ENCODE measurements around the gene CHFR. TPM values are rescaled to one million over a fixed set of nuclear protein-coding genes. Genes with fewer than 3 reads are reported as not detected.
A peak's percentile ranks its signal among the peaks of the same experiment; 100 is the strongest.

CHFR gene
- total RNA-seq, 2 experiments from 2014 or later = 75.1 to 85.6 TPM

DNA sequence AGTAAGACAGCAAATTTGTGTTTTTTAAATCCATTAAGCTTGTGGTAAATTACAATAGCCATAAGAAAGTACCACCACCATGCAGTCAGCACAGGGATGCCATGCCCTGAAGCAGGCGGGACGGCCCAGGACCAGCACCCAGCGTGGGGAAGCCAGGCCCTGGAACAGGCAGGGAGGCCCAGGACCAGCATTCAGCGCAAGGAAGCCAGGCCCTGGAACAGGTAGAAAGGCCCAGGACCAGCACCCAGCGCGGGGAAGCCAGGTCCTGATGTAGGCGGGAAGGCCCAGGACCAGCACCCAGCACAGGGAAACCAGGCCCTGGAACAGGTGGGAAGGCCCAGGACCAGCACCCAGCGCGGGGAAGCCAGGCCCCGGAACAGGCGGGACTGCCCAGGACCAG lies 13.2 kb downstream of the CHFR start:
- Histone ChIP-seq H3K27me3 (ENCODE audit: control insufficient read depth in 1 of 2, insufficient read depth in 2 of 2, low read length in 2 of 2) (no peaks in the 10 kb centered on the region), H3K4me1 (ENCODE audit: insufficient read depth, low read length) (peaks cover 21% of the 10 kb centered on the region), H3K36me3 (ENCODE audit: insufficient read depth, low read length) (peaks cover 75% of the 10 kb centered on the region), H3K27ac (ENCODE audit: low read depth in 1 of 2, low read length in 2 of 2) (peak overlapping the region; percentile 34 to 57), H3K4me3 (ENCODE audit: low read length) (no peak overlapping the region), H3K9me3 (ENCODE audit: control insufficient read depth in 1 of 2, insufficient read depth in 1 of 2, low read length in 2 of 2) (no peaks in the 10 kb centered on the region)
- Mint-ChIP-seq H3K9me3 (no peaks in the 10 kb centered on the region), H3K4me3 (no peak overlapping the region), H3K27me3 (no peaks in the 10 kb centered on the region), H3K27ac (peak overlapping the region; percentile 93), H3K4me1 (ENCODE audit: low read depth) (peaks cover 34% of the 10 kb centered on the region), H3K36me3 (ENCODE audit: low read depth) (peaks cover 70% of the 10 kb centered on the region)
- CTCF ChIA-PET = no interaction called here
- ATAC-seq (ENCODE audit: poor library complexity) = no peak
- intact Hi-C loops (cut with DNase I, micrococcal nuclease) = loop anchor here in 1 of 2 experiments (5.0 kb wide), 1 partner anchor 42 kb away; no protein-coding TSS in a partner anchor
- DNase-seq = no peak
- POLR2A ChIA-PET = interaction anchor here (0.7 to 2.9 kb wide), 4 partner anchors 13 to 233 kb away, joined by 6 to 28 read pairs (median 10); partner anchors contain the start of genes CHFR and GOLGA3
- TF ChIP-seq, protein P1, sequence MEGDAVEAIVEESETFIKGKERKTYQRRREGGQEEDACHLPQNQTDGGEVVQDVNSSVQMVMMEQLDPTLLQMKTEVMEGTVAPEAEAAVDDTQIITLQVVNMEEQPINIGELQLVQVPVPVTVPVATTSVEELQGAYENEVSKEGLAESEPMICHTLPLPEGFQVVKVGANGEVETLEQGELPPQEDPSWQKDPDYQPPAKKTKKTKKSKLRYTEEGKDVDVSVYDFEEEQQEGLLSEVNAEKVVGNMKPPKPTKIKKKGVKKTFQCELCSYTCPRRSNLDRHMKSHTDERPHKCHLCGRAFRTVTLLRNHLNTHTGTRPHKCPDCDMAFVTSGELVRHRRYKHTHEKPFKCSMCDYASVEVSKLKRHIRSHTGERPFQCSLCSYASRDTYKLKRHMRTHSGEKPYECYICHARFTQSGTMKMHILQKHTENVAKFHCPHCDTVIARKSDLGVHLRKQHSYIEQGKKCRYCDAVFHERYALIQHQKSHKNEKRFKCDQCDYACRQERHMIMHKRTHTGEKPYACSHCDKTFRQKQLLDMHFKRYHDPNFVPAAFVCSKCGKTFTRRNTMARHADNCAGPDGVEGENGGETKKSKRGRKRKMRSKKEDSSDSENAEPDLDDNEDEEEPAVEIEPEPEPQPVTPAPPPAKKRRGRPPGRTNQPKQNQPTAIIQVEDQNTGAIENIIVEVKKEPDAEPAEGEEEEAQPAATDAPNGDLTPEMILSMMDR (IDR thresholded peaks at IDR 0.05) = no peak

DNA sequence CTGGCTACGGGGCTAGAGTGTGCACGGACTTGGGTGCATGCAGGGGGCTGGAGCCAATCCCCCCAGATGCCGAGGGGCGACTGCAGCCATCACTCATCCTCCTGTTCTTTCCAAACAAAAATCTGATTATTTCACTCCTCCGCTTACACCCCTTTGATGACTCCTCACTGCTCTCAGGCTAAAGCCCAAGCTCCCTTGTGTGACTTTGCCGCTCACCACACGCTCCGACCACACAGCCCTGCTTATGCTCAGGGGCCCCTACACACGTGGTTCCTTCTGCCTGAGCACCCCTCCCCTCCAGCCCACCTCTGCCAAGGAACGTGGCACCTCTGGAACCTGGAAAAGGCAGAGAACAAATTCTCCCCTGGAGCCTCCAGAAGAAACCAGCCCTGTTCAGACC lies 13.7 kb downstream of the CHFR start:
- ChIA-PET POLR2A (interaction anchor here (0.7 to 2.9 kb wide), 8 partner anchors 13 to 232 kb away, joined by 3 to 28 read pairs (median 7); partner anchors contain the start of genes CHFR, GOLGA3 and ZNF140), CTCF (interaction anchor here (1.2 kb wide), 1 partner anchor 31 kb away, joined by 5 read pairs; no protein-coding TSS in a partner anchor)
- Mint-ChIP-seq H3K9me3 (no peaks in the 10 kb centered on the region), H3K27me3 (no peaks in the 10 kb centered on the region), H3K4me3 (peak overlapping the region; percentile 20), H3K27ac (peak overlapping the region; percentile 93), H3K36me3 (ENCODE audit: low read depth) (peaks cover 71% of the 10 kb centered on the region), H3K4me1 (ENCODE audit: low read depth) (peaks cover 35% of the 10 kb centered on the region)
- H3K4me1 ChIP-seq (ENCODE audit: insufficient read depth, low read length) = peaks cover 21% of the 10 kb centered on the region
- H3K9me3 ChIP-seq (ENCODE audit: control insufficient read depth in 1 of 2, insufficient read depth in 1 of 2, low read length in 2 of 2) = no peaks in the 10 kb centered on the region
- intact Hi-C loops (cut with DNase I, micrococcal nuclease) = loop anchor here in 1 of 2 experiments (5.0 kb wide), 1 partner anchor 41 kb away; no protein-coding TSS in a partner anchor
- H3K27me3 ChIP-seq (ENCODE audit: control insufficient read depth in 1 of 2, insufficient read depth in 2 of 2, low read length in 2 of 2) = no peaks in the 10 kb centered on the region
- H3K27ac ChIP-seq (ENCODE audit: low read depth in 1 of 2, low read length in 2 of 2) = peak overlapping the region; percentile 34 to 57
- no peak for ATAC-seq (ENCODE audit: poor library complexity)
- DNase-seq = no peak
- peaks cover 75% of the 10 kb centered on the region for H3K36me3 ChIP-seq (ENCODE audit: insufficient read depth, low read length)
- H3K4me3 ChIP-seq (ENCODE audit: low read length) = no peak overlapping the region
- TF ChIP-seq, protein P1 (IDR thresholded peaks at IDR 0.05) = no peak

DNA sequence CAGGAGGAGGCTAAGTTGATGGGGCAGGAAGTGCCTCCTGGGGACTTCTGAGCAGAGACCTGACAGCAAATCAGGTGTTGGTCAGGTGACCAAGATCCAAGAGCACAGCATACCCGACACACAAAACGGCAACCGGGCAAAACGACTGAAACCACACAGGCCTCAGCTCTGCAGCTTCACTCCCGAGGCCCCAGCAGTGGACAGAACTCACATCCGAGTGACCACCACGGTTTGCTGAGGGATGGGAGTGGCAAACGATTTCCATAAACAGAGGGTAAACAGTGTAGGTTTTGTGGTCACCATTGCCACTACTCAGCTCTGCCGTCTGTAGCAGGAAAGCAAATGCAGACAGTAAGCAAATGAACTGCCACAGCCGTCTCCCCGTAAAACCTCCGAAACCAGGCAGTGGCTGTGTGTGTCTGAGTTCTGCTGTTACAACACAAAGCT lies 14.4 kb downstream of the CHFR start:
- peaks cover 21% of the 10 kb centered on the region for H3K4me1 ChIP-seq (ENCODE audit: insufficient read depth, low read length)
- TF ChIP-seq, protein P1 (IDR thresholded peaks at IDR 0.05) = no peak
- Mint-ChIP-seq H3K27ac (peak overlapping the region; percentile 93), H3K36me3 (ENCODE audit: low read depth) (peaks cover 73% of the 10 kb centered on the region), H3K27me3 (no peaks in the 10 kb centered on the region), H3K9me3 (no peaks in the 10 kb centered on the region), H3K4me3 (peak overlapping the region; percentile 71), H3K4me1 (ENCODE audit: low read depth) (peaks cover 36% of the 10 kb centered on the region)
- DNase-seq (peak in 10 of 14 experiments; percentile 2 to 57 (median 32)), ATAC-seq (ENCODE audit: poor library complexity) (peak; percentile 77)
- POLR2A ChIA-PET = interaction anchor here (0.7 to 2.9 kb wide), 9 partner anchors 14 to 207 kb away, joined by 3 to 28 read pairs (median 7); partner anchors contain the start of genes CHFR, GOLGA3 and ZNF140
- H3K27me3 ChIP-seq (ENCODE audit: control insufficient read depth in 1 of 2, insufficient read depth in 2 of 2, low read length in 2 of 2) = no peaks in the 10 kb centered on the region
- peaks cover 74% of the 10 kb centered on the region for H3K36me3 ChIP-seq (ENCODE audit: insufficient read depth, low read length)
- peak overlapping the region; percentile 10 for H3K4me3 ChIP-seq (ENCODE audit: low read length)
- H3K9me3 ChIP-seq (ENCODE audit: control insufficient read depth in 1 of 2, insufficient read depth in 1 of 2, low read length in 2 of 2) = no peaks in the 10 kb centered on the region
- CTCF ChIA-PET = interaction anchor here (1.2 kb wide), 1 partner anchor 32 kb away, joined by 5 read pairs; no protein-coding TSS in a partner anchor
- intact Hi-C loops (cut with DNase I, micrococcal nuclease) = loop anchor here in 1 of 2 experiments (5.0 kb wide), 1 partner anchor 41 kb away; no protein-coding TSS in a partner anchor
- peak overlapping the region in 1 of 2 donors; percentile 57 for H3K27ac ChIP-seq (ENCODE audit: low read depth in 1 of 2, low read length in 2 of 2)
